ENCODE results near the gene VMAC. TPM values are rescaled to one million over a fixed set of nuclear protein-coding genes. Genes with fewer than 3 reads are reported as not detected.
"Not testable (repeated sequence)": the region's sequence is repeated elsewhere in the genome, so short reads cannot be mapped to it uniquely, and the experiment has no call there.

Gene VMAC
- total and polyA plus RNA-seq, 2 of the 13 experiments (the other 11 are each of a cell fraction or from before 2014, with no cell fraction given) = 2.4 TPM

DNA sequence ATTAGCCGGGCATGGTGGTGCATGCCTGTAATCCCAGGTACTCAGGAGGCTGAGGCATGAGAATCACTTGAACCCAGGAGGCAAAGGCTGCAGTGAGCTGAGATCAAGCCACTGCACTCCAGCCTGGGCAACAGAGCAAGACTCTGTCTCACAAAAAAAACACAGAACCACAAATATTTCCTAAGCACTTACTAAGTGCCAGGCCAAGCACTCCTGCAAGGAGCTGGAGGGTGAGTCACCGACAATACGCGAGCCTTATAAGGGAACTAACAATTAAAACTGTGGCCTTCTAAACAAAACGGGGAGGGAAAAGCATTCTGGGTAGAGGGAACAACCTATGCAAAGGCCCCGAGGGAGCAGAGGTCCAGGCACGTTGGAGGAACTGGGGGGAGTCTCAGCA lies 30.2 kb upstream of the VMAC start:
- CTCF ChIA-PET (ENCODE audit: low intra/inter-chr PET ratio, low total read pairs); FAIRE-seq; DNase-seq (ENCODE audit: low spot score); H3K36me3 ChIP-seq (replicated peaks in 1 of 2; ENCODE audit: control insufficient read depth in 1 of 2, insufficient read depth in 2 of 2, low read length in 2 of 2); H3K79me2 ChIP-seq (ENCODE audit: insufficient read depth, low read length); H3K9ac ChIP-seq (ENCODE audit: insufficient read depth, low read depth, low read length); H4K20me1 ChIP-seq (ENCODE audit: insufficient read depth, low read length); in situ Hi-C loops (cut with HindIII; ENCODE audit: extremely low pct_ligation_motif_present, low pct_unique_long_range_greater_than_20kb); H3K27me3 ChIP-seq (ENCODE audit: control insufficient read depth in 1 of 2, insufficient read depth in 2 of 2, low read length in 2 of 2); H2AFZ ChIP-seq (ENCODE audit: low read length); BruUV-seq (replicated peaks); H3K27ac ChIP-seq (ENCODE audit: extremely low read length, insufficient read depth, low read length); H3K4me3 ChIP-seq (replicated peaks in 1 of 3; ENCODE audit: insufficient read depth in 1 of 3, low read depth in 2 of 3, low read length in 3 of 3); ATAC-seq; H3K4me2 ChIP-seq (ENCODE audit: low read depth, low read length); H3K9me3 ChIP-seq (ENCODE audit: low read length): not testable (repeated sequence)
- intact Hi-C loops (cut with micrococcal nuclease; ENCODE audit: unreplicated experiment) = loop anchor here (5.0 kb wide), 1 partner anchor 47 kb away; no protein-coding TSS in a partner anchor
- WGBS (ENCODE audit: low lambda C conversion rate) = 95% methylated on average over 7 of the region's 7 CpGs
- peaks cover 100% of the 10 kb centered on the region for H3K4me1 ChIP-seq (ENCODE audit: insufficient read depth, low read length)
- POLR2A ChIA-PET = interaction anchor here (5.0 kb wide), 1 partner anchor 47 kb away, joined by 54 read pairs; no protein-coding TSS in a partner anchor

DNA sequence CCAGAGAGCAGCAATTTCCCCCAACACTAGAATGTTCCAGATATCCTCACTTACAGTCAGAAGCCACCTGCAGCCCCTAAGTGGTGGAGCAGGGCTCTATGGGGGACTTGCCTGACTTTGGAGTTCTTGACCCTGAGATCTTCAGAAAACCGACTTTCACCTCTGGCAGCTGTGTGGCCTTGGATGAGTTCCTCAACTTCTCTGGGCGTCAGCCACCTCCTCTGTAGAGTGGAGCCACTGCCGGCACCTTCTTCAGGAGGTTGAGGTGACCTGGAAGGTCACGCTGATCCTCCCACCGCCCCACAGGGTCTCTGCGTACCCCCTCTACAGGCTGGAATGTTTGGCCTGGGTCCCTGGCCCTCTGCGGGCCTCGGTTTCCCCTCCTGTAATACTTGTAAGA lies 27.2 kb upstream of the VMAC start:
- 67% methylated on average over 3 of the region's 8 CpGs for WGBS (ENCODE audit: low lambda C conversion rate)
- H3K27me3 ChIP-seq (ENCODE audit: control insufficient read depth in 1 of 2, insufficient read depth in 2 of 2, low read length in 2 of 2) = no peaks in the 10 kb centered on the region
- peak overlapping the region; percentile 24; the same call in 1 of the 2 replicates for H3K9ac ChIP-seq (ENCODE audit: insufficient read depth, low read depth, low read length)
- ATAC-seq = no peak
- TF ChIP-seq MED13 (CRISPR knock-in tag; IDR thresholded peaks at IDR 0.05) (no peak), MXD1 (CRISPR knock-in tag; IDR thresholded peaks at IDR 0.05) (no peak), SMARCC2 (IDR thresholded peaks at IDR 0.05) (no peak), ZNF567 (CRISPR knock-in tag; IDR thresholded peaks at IDR 0.05; ENCODE audit: borderline replicate concordance) (no peak), ATF6 (CRISPR knock-in tag; conservative IDR thresholded peaks at IDR 0.05) (no peak), ZNF501 (CRISPR knock-in tag; IDR thresholded peaks at IDR 0.05) (no peak), ZMYM3 (CRISPR knock-in tag; IDR thresholded peaks at IDR 0.05) (peak; percentile 24; the same call in 1 of the 2 replicates), NBN (conservative IDR thresholded peaks at IDR 0.05) (no peak), ZNF768 (CRISPR knock-in tag; IDR thresholded peaks at IDR 0.05) (peak; percentile 94), ARHGAP35 (CRISPR knock-in tag; IDR thresholded peaks at IDR 0.05; ENCODE audit: borderline replicate concordance) (no peak), MTA1 (CRISPR knock-in tag; IDR thresholded peaks at IDR 0.05; ENCODE audit: borderline replicate concordance) (no peak), ZIK1 (CRISPR knock-in tag; IDR thresholded peaks at IDR 0.05; ENCODE audit: borderline replicate concordance, low read depth) (no peak), MTF1 (CRISPR knock-in tag; IDR thresholded peaks at IDR 0.05) (no peak), ZNF790 (CRISPR knock-in tag; IDR thresholded peaks at IDR 0.05; ENCODE audit: borderline replicate concordance) (no peak), GABPA (IDR thresholded peaks at IDR 0.05; ENCODE audit: low read depth, low read length) (no peak), GABPA (CRISPR knock-in tag; IDR thresholded peaks at IDR 0.05; ENCODE audit: low read depth) (no peak)
- TF ChIP-seq, protein P1, sequence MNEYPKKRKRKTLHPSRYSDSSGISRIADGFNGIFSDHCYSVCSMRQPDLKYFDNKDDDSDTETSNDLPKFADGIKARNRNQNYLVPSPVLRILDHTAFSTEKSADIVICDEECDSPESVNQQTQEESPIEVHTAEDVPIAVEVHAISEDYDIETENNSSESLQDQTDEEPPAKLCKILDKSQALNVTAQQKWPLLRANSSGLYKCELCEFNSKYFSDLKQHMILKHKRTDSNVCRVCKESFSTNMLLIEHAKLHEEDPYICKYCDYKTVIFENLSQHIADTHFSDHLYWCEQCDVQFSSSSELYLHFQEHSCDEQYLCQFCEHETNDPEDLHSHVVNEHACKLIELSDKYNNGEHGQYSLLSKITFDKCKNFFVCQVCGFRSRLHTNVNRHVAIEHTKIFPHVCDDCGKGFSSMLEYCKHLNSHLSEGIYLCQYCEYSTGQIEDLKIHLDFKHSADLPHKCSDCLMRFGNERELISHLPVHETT (CRISPR knock-in tag; conservative IDR thresholded peaks at IDR 0.05) = no peak
- no peak for FAIRE-seq
- CTCF ChIA-PET (ENCODE audit: low intra/inter-chr PET ratio, low total read pairs) = no interaction called here
- POLR2A ChIA-PET = interaction anchor here (0.8 to 1.6 kb wide), 2 partner anchors 49 kb away, joined by 3 to 11 read pairs; no protein-coding TSS in a partner anchor
- H4K20me1 ChIP-seq (ENCODE audit: insufficient read depth, low read length) = no peaks in the 10 kb centered on the region
- in situ Hi-C loops (cut with HindIII; ENCODE audit: extremely low pct_ligation_motif_present, low pct_unique_long_range_greater_than_20kb) (no loop called here), intact Hi-C loops (cut with micrococcal nuclease; ENCODE audit: unreplicated experiment) (no loop called here)
- H3K4me1 ChIP-seq (ENCODE audit: insufficient read depth, low read length) = peaks cover 100% of the 10 kb centered on the region
- peak overlapping the region; percentile 56 for H3K27ac ChIP-seq (ENCODE audit: extremely low read length, insufficient read depth, low read length)
- no TSS peak for BruUV-seq (replicated peaks)
- no peaks in the 10 kb centered on the region for H3K36me3 ChIP-seq (replicated peaks in 1 of 2; ENCODE audit: control insufficient read depth in 1 of 2, insufficient read depth in 2 of 2, low read length in 2 of 2)
- H3K4me2 ChIP-seq (ENCODE audit: low read depth, low read length) = no peak overlapping the region
- no peak overlapping the region for H2AFZ ChIP-seq (ENCODE audit: low read length)
- H3K4me3 ChIP-seq (replicated peaks in 1 of 3; ENCODE audit: insufficient read depth in 1 of 3, low read depth in 2 of 3, low read length in 3 of 3) = no peak overlapping the region
- H3K79me2 ChIP-seq (ENCODE audit: insufficient read depth, low read length) = no peaks in the 10 kb centered on the region
- no peaks in the 10 kb centered on the region for H3K9me3 ChIP-seq (ENCODE audit: low read length)
- no peak for DNase-seq (ENCODE audit: low spot score)
